Measurements from ENCODE around the gene PAQR9. TPM values are rescaled to one million over a fixed set of nuclear protein-coding genes. Genes with fewer than 3 reads are reported as not detected.
A peak's percentile ranks its signal among the peaks of the same experiment; 100 is the strongest.

The PAQR9 gene, protein sequence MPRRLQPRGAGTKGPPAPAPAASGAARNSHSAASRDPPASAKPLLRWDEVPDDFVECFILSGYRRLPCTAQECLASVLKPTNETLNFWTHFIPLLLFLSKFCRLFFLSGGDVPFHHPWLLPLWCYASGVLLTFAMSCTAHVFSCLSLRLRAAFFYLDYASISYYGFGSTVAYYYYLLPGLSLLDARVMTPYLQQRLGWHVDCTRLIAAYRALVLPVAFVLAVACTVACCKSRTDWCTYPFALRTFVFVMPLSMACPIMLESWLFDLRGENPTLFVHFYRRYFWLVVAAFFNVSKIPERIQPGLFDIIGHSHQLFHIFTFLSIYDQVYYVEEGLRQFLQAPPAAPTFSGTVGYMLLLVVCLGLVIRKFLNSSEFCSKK
- polyA plus RNA-seq, result not detected
- long read RNA-seq, donor 1, result 0 reads
- long read RNA-seq, donor 2, result 0 reads
- long read RNA-seq, donor 3, result 0 reads
- long read RNA-seq, donor 4, result 0 reads
- long read RNA-seq, donor 5, result 0 reads
- long read RNA-seq, donor 6, result 0 reads
- long read RNA-seq, donor 7, result 0 reads
- long read RNA-seq, donor 8, result 0 reads
- long read RNA-seq, donor 9, result 0 reads
- long read RNA-seq, donor 10, result 0 reads

DNA sequence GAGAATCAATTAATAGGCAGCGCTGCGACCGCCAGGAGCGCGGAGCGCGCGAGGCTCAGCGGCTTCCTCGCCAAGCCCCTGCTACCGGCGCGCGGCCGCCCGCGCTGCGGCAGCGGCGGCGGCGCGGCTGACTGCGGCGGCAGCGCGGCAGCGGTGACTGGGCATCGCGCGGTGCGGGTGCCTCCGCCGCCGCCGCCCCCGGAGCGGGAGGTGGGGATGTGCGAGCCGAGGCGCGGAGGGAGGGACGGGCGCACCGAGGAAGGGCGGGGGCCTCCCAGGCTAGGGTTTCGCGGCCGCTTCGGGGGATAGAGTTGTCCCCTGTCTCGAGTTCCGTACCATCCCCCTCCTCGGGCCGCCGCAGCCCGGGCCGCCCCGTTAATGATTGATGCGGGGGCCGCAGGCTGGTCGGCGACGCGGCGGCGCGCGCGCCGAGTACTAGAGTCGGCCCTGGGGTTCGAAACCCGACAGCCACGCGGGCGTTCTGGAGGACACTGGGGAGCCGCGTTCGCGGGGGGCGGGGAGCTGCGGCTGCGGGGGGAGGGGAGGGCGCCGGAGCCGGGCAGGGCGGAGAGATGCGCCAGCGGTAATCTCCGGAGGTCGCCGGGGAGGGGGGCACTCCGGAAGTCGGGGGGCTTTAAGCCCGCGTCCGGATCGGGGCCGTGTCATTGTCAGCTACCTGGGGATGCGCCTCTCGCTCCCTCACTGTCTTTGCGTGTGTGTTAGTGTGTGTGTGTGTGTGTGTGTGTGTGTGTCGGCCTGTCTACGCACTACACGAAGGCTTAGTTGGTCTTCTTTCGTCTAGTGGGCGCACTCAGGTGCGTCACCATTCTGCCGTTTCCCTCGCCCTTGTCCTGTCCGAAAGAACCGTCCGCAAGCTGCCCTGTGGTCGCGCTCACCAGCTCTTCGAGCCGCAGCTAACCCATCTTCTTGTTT is at the start of gene PAQR9:
Gene PAQR9 (minus strand): TSS at position 159 of the 933 bp plus-strand sequence. CDS start 338 bp downstream, outside the sequence.
- no peaks in the 10 kb centered on the region for H3K36me3 ChIP-seq (ENCODE audit: control insufficient read depth in 3 of 3, insufficient read depth in 2 of 3, low read depth in 1 of 3, low read length in 3 of 3)
- peak in 1 of 2 donors; percentile 51 for DNase-seq
- H3K4me1 ChIP-seq (ENCODE audit: control insufficient read depth in 3 of 3, insufficient read depth in 2 of 3, low read depth in 1 of 3, low read length in 2 of 3), result peaks cover 0 to 3% (median 0%) of the 10 kb centered on the region in 3 donors
- H3K27me3 ChIP-seq (ENCODE audit: control insufficient read depth in 3 of 3, insufficient read depth in 3 of 3, low read length in 3 of 3), result peaks cover 18 to 54% (median 21%) of the 10 kb centered on the region in 3 donors
- H3K27ac ChIP-seq (ENCODE audit: low read depth in 1 of 3, low read length in 2 of 3), result no peak within 1 kb of the TSS
- FAIRE-seq, result no peak
- WGBS, 3 donors, result 2 to 5% (median 4%) methylated on average over 72 to 117 of the region's 117 CpGs
- peaks cover 0 to 10% of the 10 kb centered on the region in 2 donors for H3K9me3 ChIP-seq (ENCODE audit: control insufficient read depth in 2 of 2, insufficient read depth in 1 of 2, low read depth in 1 of 2, low read length in 1 of 2)
- peak within 1 kb of the TSS; percentile 19 to 55 (median 27) for H3K4me3 ChIP-seq (ENCODE audit: low read depth in 1 of 3, low read length in 3 of 3)

- Histone ChIP-seq H3K4me1 (ENCODE audit: control insufficient read depth in 3 of 3, insufficient read depth in 2 of 3, low read depth in 1 of 3, low read length in 2 of 3) (no peaks in the 10 kb centered on the region), H3K36me3 (ENCODE audit: control insufficient read depth in 3 of 3, insufficient read depth in 2 of 3, low read depth in 1 of 3, low read length in 3 of 3) (no peaks in the 10 kb centered on the region), H3K27me3 (ENCODE audit: control insufficient read depth in 3 of 3, insufficient read depth in 3 of 3, low read length in 3 of 3) (no peaks in the 10 kb centered on the region), H3K9me3 (ENCODE audit: control insufficient read depth in 2 of 2, insufficient read depth in 1 of 2, low read depth in 1 of 2, low read length in 1 of 2) (no peaks in the 10 kb centered on the region), H3K4me3 (ENCODE audit: low read depth in 1 of 3, low read length in 3 of 3) (no peak overlapping the region), H3K27ac (ENCODE audit: low read depth in 1 of 3, low read length in 2 of 3) (no peak overlapping the region)
- WGBS, 3 donors, result 79 to 89% (median 84%) methylated on average over 3 of the region's 3 CpGs
- DNase-seq (no peak), FAIRE-seq (no peak)
Observed at GRCh38 chr3:143011705-143012104, 48.2 kb upstream of the PAQR9 start.

DNA sequence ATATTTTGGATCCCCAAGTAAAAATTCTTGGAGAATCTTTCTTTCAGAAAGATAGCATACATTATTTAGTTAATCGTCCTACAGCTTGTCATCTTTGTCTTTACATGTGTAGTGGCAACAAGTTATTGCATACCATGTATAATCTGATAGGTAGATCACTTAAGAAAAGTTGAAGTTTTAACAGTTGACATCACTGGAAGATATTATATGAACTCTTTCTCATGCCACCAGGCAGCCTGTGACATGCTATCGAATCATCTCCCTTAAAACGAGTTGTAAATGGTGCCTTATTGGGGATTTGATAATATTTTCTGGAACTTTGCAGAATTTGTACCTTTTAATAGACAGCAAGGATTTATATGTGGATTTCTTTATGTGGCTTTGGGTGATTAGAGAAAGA is 46.5 kb upstream of the PAQR9 start:
- Histone ChIP-seq H3K4me3 (ENCODE audit: low read depth in 1 of 3, low read length in 3 of 3) (no peak overlapping the region), H3K27me3 (ENCODE audit: control insufficient read depth in 3 of 3, insufficient read depth in 3 of 3, low read length in 3 of 3) (no peaks in the 10 kb centered on the region), H3K27ac (ENCODE audit: low read depth in 1 of 3, low read length in 2 of 3) (no peak overlapping the region), H3K4me1 (ENCODE audit: control insufficient read depth in 3 of 3, insufficient read depth in 2 of 3, low read depth in 1 of 3, low read length in 2 of 3) (no peaks in the 10 kb centered on the region), H3K9me3 (ENCODE audit: control insufficient read depth in 2 of 2, insufficient read depth in 1 of 2, low read depth in 1 of 2, low read length in 1 of 2) (no peaks in the 10 kb centered on the region), H3K36me3 (ENCODE audit: control insufficient read depth in 3 of 3, insufficient read depth in 2 of 3, low read depth in 1 of 3, low read length in 3 of 3) (no peaks in the 10 kb centered on the region)
- DNase-seq, result no peak
- 57 to 70% (median 65%) methylated on average over 3 of the region's 3 CpGs for WGBS, 3 donors
- no peak for FAIRE-seq

- H3K4me3 ChIP-seq (ENCODE audit: low read depth in 1 of 3, low read length in 3 of 3), result no peak overlapping the region
- H3K9me3 ChIP-seq (ENCODE audit: control insufficient read depth in 2 of 2, insufficient read depth in 1 of 2, low read depth in 1 of 2, low read length in 1 of 2), result no peaks in the 10 kb centered on the region
- H3K4me1 ChIP-seq (ENCODE audit: control insufficient read depth in 3 of 3, insufficient read depth in 2 of 3, low read depth in 1 of 3, low read length in 2 of 3), result peaks cover 0 to 10% (median 7%) of the 10 kb centered on the region in 3 donors
- FAIRE-seq (no peak), DNase-seq (no peak)
- H3K27ac ChIP-seq (ENCODE audit: low read depth in 1 of 3, low read length in 2 of 3), result no peak overlapping the region
- H3K36me3 ChIP-seq (ENCODE audit: control insufficient read depth in 3 of 3, insufficient read depth in 2 of 3, low read depth in 1 of 3, low read length in 3 of 3), result no peaks in the 10 kb centered on the region
- no peaks in the 10 kb centered on the region for H3K27me3 ChIP-seq (ENCODE audit: control insufficient read depth in 3 of 3, insufficient read depth in 3 of 3, low read length in 3 of 3)
- 83 to 95% (median 95%) methylated on average over 2 of the region's 2 CpGs for WGBS, 3 donors
Observed at GRCh38 chr3:143004823-143005222, 41.3 kb upstream of the PAQR9 start.

GRCh38 chr3:143002727-143003126 is 39.3 kb upstream of the PAQR9 start:
- peaks cover 0 to 10% (median 7%) of the 10 kb centered on the region in 3 donors for H3K4me1 ChIP-seq (ENCODE audit: control insufficient read depth in 3 of 3, insufficient read depth in 2 of 3, low read depth in 1 of 3, low read length in 2 of 3)
- FAIRE-seq, result no peak
- H3K27ac ChIP-seq (ENCODE audit: low read depth in 1 of 3, low read length in 2 of 3), result peak overlapping the region in 1 of 3 donors; percentile 89
- H3K4me3 ChIP-seq (ENCODE audit: low read depth in 1 of 3, low read length in 3 of 3), result peak overlapping the region in 2 of 3 donors; percentile 73 to 96
- H3K36me3 ChIP-seq (ENCODE audit: control insufficient read depth in 3 of 3, insufficient read depth in 2 of 3, low read depth in 1 of 3, low read length in 3 of 3), result no peaks in the 10 kb centered on the region
- H3K27me3 ChIP-seq (ENCODE audit: control insufficient read depth in 3 of 3, insufficient read depth in 3 of 3, low read length in 3 of 3), result no peaks in the 10 kb centered on the region
- no peak for DNase-seq
- no peaks in the 10 kb centered on the region for H3K9me3 ChIP-seq (ENCODE audit: control insufficient read depth in 2 of 2, insufficient read depth in 1 of 2, low read depth in 1 of 2, low read length in 1 of 2)
- 1 to 2% (median 1%) methylated on average over 9 of the region's 9 CpGs for WGBS, 3 donors

- no peaks in the 10 kb centered on the region for H3K27me3 ChIP-seq (ENCODE audit: control insufficient read depth in 3 of 3, insufficient read depth in 3 of 3, low read length in 3 of 3)
- peak overlapping the region; percentile 15 to 91 (median 89) for H3K27ac ChIP-seq (ENCODE audit: low read depth in 1 of 3, low read length in 2 of 3)
- H3K4me3 ChIP-seq (ENCODE audit: low read depth in 1 of 3, low read length in 3 of 3), result peak overlapping the region; percentile 72 to 96 (median 73)
- no peaks in the 10 kb centered on the region for H3K9me3 ChIP-seq (ENCODE audit: control insufficient read depth in 2 of 2, insufficient read depth in 1 of 2, low read depth in 1 of 2, low read length in 1 of 2)
- whole genome bisulfite sequencing, 3 donors, result 1% methylated on average over 19 of the region's 19 CpGs
- FAIRE-seq, result no peak
- H3K36me3 ChIP-seq (ENCODE audit: control insufficient read depth in 3 of 3, insufficient read depth in 2 of 3, low read depth in 1 of 3, low read length in 3 of 3), result no peaks in the 10 kb centered on the region
- peaks cover 0 to 10% (median 7%) of the 10 kb centered on the region in 3 donors for H3K4me1 ChIP-seq (ENCODE audit: control insufficient read depth in 3 of 3, insufficient read depth in 2 of 3, low read depth in 1 of 3, low read length in 2 of 3)
- peak; percentile 37 to 71 for DNase-seq
Observed at GRCh38 chr3:143002083-143002712, 38.7 kb upstream of the PAQR9 start.

DNA sequence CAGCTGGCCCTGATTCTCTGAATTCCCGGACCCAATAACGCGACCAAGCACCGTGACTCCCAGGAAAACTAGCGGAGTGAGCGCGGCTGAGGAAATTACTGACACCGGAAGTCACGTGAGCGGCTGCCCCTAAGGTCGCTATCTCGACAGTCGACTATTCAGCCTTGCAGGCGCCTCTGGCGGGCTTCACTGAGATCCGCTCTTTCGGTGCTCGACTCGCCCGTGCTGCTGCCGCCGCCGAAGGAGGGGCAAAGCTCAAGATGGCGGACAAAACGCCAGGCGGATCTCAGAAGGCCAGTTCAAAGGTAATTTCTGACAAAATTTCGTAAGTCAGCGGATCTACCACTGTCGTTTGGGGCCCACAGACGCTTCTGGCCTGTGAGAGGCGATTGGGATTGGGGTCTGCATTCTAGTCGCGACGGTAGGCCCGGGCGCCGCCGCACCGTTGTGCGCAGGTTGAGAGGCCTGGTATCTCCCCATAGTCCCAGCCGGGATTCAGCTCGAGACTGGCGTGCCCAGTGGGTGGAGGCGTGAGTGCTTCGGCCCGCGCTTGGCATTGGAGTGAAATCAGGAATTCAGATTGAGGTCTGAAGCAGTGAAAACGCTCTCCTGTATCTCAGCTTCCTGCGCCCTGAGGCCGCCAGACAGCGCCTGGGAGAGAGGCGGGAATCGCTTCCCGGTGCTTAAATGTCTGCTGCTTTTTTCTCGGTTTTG is 38.1 kb upstream of the PAQR9 start, which contains the start of gene U2SURP:
Gene U2SURP (plus strand): TSS at position 202 of the 714 bp plus-strand sequence. CDS start 59 bp downstream, at position 261.
- H3K27me3 ChIP-seq (ENCODE audit: control insufficient read depth in 3 of 3, insufficient read depth in 3 of 3, low read length in 3 of 3), result no peaks in the 10 kb centered on the region
- H3K27ac ChIP-seq (ENCODE audit: low read depth in 1 of 3, low read length in 2 of 3), result peak within 1 kb of the TSS; percentile 89 to 94 (median 91)
- peak within 1 kb of the TSS; percentile 72 to 96 (median 73) for H3K4me3 ChIP-seq (ENCODE audit: low read depth in 1 of 3, low read length in 3 of 3)
- DNase-seq (peak; percentile 98), FAIRE-seq (no peak)
- WGBS, 3 donors, result 0% methylated on average over 55 of the region's 55 CpGs
- peaks cover 0 to 10% (median 7%) of the 10 kb centered on the region in 3 donors for H3K4me1 ChIP-seq (ENCODE audit: control insufficient read depth in 3 of 3, insufficient read depth in 2 of 3, low read depth in 1 of 3, low read length in 2 of 3)
- no peaks in the 10 kb centered on the region for H3K36me3 ChIP-seq (ENCODE audit: control insufficient read depth in 3 of 3, insufficient read depth in 2 of 3, low read depth in 1 of 3, low read length in 3 of 3)
- no peaks in the 10 kb centered on the region for H3K9me3 ChIP-seq (ENCODE audit: control insufficient read depth in 2 of 2, insufficient read depth in 1 of 2, low read depth in 1 of 2, low read length in 1 of 2)
